GM19025 (cell line): ENCODE results near the gene AGBL4.

Experiments used
- ATAC-seq: cut with Tn5 transposase; IDR thresholded peaks from one replicate; pipeline ENCODE4 v1.9.1; 2021; ENCODE audit warnings: mild to moderate bottlenecking, low read depth, moderate library complexity; ENCODE audit not compliant: unreplicated experiment

The AGBL4 gene

GRCh38 chr1:49465486-49466185 is 558.1 kb downstream of the AGBL4 start:
- ATAC-seq: no peak

- no peak for ATAC-seq
Observed at GRCh38 chr1:49448200-49448599, 575.6 kb downstream of the AGBL4 start.

GRCh38 chr1:49436865-49437264 is 586.9 kb downstream of the AGBL4 start:
- no peak for ATAC-seq

- no peak for ATAC-seq
Observed at GRCh38 chr1:49435291-49435690, 588.5 kb downstream of the AGBL4 start.

- ATAC-seq: no peak
Observed at GRCh38 chr1:49424782-49425181, 599.0 kb downstream of the AGBL4 start.

- ATAC-seq: no peak
Observed at GRCh38 chr1:49416758-49417157, 607.0 kb downstream of the AGBL4 start.

- ATAC-seq: no peak
Observed at GRCh38 chr1:49408346-49408745, 615.4 kb downstream of the AGBL4 start.

- no peak for ATAC-seq
Observed at GRCh38 chr1:49397086-49397485, 626.7 kb downstream of the AGBL4 start.

- ATAC-seq: no peak
Observed at GRCh38 chr1:49394200-49394599, 629.6 kb downstream of the AGBL4 start.

- ATAC-seq: no peak
Observed at GRCh38 chr1:49389699-49390098, 634.1 kb downstream of the AGBL4 start.

GRCh38 chr1:49364676-49365075 is 659.1 kb downstream of the AGBL4 start:
- ATAC-seq: no peak

- ATAC-seq: no peak
Observed at GRCh38 chr1:49363628-49364027, 660.1 kb downstream of the AGBL4 start.

GRCh38 chr1:49358036-49358435 is 665.7 kb downstream of the AGBL4 start:
- ATAC-seq: no peak

GRCh38 chr1:49356594-49356993 is 667.2 kb downstream of the AGBL4 start:
- no peak for ATAC-seq

- no peak for ATAC-seq
Observed at GRCh38 chr1:49351768-49352167, 672.0 kb downstream of the AGBL4 start.

- no peak for ATAC-seq
Observed at GRCh38 chr1:49346767-49347349, 676.9 kb downstream of the AGBL4 start.

- no peak for ATAC-seq
Observed at GRCh38 chr1:49340576-49340975, 683.2 kb downstream of the AGBL4 start.

- ATAC-seq: no peak
Observed at GRCh38 chr1:49339043-49339442, 684.7 kb downstream of the AGBL4 start.

- ATAC-seq: no peak
Observed at GRCh38 chr1:49337251-49337650, 686.5 kb downstream of the AGBL4 start.

GRCh38 chr1:49333906-49334305 is 689.8 kb downstream of the AGBL4 start:
- ATAC-seq: no peak

- no peak for ATAC-seq
Observed at GRCh38 chr1:49331066-49331852, 692.5 kb downstream of the AGBL4 start.
